GM19395 (cell line): Measurements from ENCODE around the gene HNRNPUL2.
"Not testable (repeated sequence)": the region's sequence is repeated elsewhere in the genome, so short reads cannot be mapped to it uniquely, and the experiment has no call there.

Experiments
- ATAC-seq: cut with Tn5 transposase; IDR thresholded peaks from one replicate; pipeline ENCODE4 v1.9.1; 2021; ENCODE audit warnings: mild to moderate bottlenecking, moderate library complexity; ENCODE audit not compliant: unreplicated experiment

HNRNPUL2 gene

DNA sequence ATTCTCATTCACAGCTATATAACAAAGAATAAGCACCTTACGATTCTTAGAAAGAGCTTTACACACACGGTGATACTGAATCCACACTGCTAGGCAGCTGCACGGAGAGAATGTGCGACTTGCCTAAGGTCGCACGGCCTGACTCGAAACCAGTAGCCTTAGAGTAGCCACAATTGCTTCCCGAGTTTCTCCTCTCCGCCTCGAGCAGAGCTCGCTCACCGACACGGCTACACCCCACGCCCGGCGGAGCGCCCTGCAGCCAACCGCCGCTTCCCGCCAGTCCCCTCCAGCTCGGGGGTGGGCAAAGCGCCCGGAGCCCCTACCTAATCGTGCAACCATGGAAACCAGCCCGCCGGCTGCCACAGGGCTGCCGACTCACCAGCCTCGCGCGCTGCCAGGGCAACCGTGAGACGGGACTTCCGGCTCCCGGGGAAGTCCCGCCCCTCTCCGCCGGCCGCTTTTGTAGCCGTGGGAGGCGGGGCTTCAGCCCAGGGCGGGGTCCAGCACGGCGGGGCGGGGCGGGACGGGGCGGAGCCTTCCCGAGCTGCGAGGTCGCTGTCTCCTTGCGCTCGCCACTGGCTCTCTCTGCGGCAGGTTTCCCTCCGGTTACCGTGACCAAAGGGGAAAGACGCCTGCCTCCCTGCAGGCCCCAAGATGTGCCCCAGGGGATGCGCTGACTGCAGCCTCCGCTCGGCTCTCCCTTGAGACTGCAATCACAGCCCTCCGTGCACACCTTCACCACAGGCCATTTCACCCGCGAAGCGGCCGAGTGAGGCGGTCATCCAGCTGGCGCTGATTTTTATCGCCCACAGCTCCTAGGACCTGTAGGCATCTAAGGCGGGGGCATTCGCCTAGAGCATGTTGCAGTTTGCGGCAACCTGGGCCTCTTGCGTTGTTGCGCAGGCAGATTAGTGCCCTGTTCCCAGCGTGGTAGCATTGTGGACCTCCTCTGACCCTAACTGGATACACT lies 21.1 kb downstream of the HNRNPUL2 start:
- ATAC-seq: peak; percentile 58

DNA sequence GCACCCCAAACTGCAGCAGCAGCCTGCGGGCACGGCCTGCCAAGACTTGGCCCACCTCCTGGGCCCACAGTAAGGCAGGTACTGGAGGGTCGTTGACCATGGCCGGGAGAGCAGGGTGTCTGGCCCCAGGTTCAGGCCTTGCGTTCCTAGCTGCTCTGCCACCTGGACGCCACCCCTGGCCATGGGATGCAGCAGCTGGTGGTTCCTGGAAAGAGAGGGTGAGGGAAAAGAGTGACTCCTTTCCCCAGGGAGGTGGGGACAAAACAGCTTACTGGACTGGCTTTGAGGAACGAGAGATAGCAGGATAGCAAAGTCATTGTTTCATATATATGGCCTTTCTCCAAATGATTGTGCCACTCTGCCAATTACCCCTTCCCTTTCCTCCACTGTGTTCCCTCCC lies 21.8 kb downstream of the HNRNPUL2 start:
- no peak for ATAC-seq

DNA sequence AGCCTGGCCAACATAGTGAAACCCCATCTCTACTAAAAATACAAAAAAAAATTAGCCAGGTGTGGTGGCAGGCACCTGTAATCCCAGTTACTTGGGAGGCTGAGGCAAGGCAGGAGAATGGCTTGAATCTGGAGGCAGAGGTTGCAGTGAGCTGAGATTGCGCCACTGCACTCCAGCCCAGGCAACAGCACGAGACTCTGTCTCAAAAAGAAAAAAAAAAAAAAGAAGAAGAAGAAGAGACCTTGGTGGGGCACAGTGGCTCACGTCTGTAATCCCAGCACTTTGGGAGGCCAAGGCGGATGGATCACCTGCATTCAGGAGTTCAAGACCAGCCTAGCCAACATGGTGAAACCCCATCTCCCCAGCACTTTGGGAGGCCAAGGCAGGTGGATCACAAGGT lies 23.3 kb downstream of the HNRNPUL2 start:
- not testable (repeated sequence) for ATAC-seq

- ATAC-seq: no peak
Observed at GRCh38 chr11:62702246-62702645, 25.0 kb downstream of the HNRNPUL2 start.

DNA sequence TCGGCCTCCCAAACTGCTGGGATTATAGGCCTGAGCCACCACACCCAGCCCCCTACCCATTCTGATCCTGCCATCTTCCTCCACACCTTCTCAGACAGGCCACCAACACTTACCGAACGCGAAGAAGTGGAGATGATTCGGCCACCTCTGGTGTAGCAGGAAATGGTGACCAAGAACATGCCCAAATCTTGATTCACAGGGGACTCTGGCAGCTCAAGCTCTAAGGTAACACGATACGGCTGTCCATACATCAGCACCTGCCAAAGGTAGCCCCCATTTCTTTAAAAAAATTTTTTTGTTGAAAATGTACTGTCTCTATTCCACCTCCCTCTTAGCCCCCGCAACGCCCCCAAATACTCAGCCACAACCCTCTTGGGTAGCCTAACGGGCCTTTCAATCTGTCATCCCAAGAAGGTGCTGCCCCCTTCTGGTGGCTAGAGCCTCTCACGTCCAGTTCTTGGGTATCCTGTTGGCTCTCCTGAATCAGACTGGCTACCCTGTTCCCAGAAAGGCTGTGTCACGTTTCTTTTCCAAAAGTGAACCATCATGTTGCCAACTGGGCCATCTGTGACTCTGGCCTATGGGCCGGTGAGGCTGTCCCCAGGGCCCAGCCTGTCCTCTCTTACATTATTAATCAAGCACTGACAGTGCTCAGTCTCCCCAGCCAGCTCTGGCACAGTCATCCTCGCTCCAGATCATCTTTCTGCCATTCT lies 32.6 kb downstream of the HNRNPUL2 start:
- no peak for ATAC-seq

DNA sequence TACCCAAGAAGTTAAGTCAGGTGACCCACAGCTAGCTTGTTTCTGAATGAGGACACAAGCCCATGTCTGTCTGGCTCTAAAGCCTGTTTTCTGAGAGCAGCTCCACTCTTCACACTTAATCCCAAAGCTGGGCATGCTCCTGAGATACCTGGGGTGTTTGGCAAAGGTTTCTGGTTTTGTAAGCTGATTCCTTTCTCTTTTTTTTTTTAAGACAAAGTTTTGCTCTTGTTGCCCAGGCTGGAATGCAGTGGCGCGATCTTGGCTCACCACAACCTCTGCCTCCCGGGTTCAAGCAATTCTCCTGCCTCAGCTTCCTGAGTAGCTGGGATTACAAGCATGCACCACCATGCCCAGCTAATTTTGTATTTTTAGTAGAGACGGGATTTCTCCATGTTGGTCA lies 33.6 kb downstream of the HNRNPUL2 start:
- ATAC-seq: not testable (repeated sequence)

- ATAC-seq: no peak
Observed at GRCh38 chr11:62689421-62690183, 37.7 kb downstream of the HNRNPUL2 start, which contains the start of gene LRRN4CL. LRRN4CL (minus strand) TSS chr11:62689530; CDS start chr11:62688508, 1,022 bp downstream.

DNA sequence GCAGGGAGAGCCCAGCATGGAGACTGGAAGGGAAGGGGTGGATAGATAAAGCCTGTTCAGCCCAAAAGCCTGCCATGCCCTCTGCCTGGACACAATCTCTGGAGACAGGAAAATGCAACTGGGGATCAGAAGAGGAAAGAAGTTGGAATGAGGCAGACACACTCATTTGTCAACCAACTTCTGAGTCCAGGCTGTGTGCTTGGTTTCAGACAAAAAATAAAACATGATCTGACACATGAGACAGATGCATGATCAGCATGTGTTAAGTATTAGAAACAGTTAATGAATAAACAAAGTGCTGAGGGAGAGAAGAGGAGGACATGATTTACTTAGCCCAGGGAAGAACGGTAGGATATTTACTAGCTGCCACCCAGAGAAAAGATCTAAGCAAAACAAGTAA lies 38.8 kb downstream of the HNRNPUL2 start:
- no peak for ATAC-seq

GRCh38 chr11:62687508-62688396 lies 39.5 kb downstream of the HNRNPUL2 start:
- ATAC-seq: no peak

- ATAC-seq: no peak
Observed at GRCh38 chr11:62682518-62682917, 44.7 kb downstream of the HNRNPUL2 start.

DNA sequence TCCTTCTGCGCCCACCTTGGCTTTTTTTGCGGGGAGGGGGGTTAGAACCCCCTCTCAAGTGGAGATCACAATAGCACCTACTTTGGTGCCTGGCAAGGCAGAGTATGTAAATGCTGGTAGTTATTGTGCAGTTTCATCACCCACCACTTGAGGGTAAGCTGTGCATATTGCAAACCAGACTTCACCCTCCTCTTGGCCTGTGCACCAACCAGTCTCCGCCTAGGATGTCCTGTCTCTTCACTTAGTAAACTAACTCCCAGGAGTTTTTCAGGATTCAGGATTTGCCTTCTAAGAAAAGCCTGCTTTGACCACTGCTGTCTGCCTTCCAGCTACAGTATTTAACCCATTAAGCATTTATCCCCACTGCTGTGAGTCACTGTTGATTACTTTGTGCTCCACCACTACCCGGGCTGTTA lies 46.4 kb downstream of the HNRNPUL2 start:
- no peak for ATAC-seq

DNA sequence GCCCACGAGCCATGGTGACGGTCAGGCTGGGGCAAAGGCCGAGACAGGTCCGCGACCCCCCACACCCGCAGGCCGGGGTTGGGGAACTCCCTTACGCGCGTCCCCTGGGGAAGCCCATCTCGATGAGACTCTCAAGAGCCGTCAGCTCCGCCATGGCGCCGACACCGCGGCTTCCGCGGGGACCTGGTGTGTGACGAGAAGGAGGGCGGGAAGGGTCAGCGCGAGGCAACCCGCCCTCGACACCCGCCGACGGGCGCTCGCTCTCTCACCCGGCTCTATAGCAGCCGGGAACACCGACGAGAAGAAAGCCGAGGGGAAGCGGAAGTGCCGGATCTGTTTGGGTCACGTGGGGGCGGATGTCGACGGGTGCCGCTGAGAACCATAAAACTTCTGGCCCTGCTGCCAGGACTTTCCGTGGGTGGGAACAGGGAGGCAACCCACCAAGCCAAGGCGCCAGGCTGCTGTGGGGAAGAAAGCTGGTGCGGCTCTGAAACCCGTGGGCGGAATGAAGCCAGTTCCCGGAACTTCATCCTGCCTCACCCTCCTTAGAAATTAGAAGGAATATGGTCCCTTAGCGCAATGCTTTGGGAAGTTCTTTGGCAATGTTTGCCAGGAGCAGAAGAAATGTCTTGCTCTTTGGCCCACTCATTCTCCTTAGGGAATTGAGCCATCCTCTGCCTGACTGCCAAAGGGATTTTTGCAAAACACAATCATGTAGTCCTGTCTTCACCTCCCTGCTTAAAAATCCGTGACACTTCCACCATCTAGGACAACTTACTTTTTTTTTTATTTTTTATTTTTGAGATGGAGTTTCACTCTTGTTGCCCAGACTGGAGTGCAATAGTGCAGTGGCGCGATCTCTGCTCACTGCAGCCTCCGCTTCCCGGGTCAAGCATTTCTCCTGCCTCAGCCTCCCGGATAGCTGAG lies 48.2 kb downstream of the HNRNPUL2 start, which contains the start of gene UBXN1:
Gene UBXN1, minus strand, starts transcription at position 304 of the 927 bp plus-strand sequence. Its CDS starts 150 bp downstream, at position 154.
- ATAC-seq: peak; percentile 84

DNA sequence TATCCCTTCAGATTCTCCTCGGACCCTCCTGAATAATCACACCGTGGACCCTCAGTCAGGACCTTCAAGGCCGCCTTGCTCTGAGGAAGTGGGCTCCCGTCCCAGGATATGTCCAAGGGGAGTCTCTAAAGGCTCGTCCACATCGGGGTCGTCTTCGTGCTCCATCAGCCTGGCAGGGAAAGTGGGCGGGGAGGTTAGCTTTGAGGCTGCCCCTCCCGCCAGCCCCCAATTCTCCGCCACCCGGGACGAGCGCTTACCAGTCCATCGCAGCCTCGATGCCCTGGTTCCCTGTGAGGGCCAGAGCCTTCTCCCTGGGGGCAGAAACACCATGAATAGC lies 48.9 kb downstream of the HNRNPUL2 start:
- no peak for ATAC-seq

- ATAC-seq: no peak
Observed at GRCh38 chr11:62677714-62678113, 49.5 kb downstream of the HNRNPUL2 start.

GRCh38 chr11:62677156-62677555 lies 50.1 kb downstream of the HNRNPUL2 start:
- ATAC-seq: no peak

- ATAC-seq: no peak
Observed at GRCh38 chr11:62676698-62677097, 50.6 kb downstream of the HNRNPUL2 start.

GRCh38 chr11:62675415-62675814 lies 51.8 kb downstream of the HNRNPUL2 start:
- ATAC-seq: not testable (repeated sequence)

DNA sequence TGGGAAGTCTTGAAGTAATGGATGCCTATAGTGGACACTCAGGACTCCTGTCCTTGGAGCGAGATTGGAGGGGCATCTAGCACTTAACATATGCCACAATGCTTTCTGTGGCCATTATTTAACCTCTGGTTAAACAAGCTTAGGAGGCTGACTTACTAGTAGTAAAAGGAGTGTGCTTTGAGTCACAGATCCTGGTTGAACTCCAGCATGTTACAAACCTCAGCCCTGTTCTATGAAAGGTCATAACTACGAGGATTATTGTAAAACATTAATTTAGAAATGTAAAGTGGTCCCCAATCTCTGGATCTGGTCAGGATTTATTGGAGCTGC lies 54.1 kb downstream of the HNRNPUL2 start:
- no peak for ATAC-seq
